Measurements from ENCODE around the gene ABCB11. TPM values are rescaled to one million over a fixed set of nuclear protein-coding genes. Genes with fewer than 3 reads are reported as not detected.
"Not testable (repeated sequence)": the region's sequence is repeated elsewhere in the genome, so short reads cannot be mapped to it uniquely, and the experiment has no call there.

Gene ABCB11
- total and polyA plus RNA-seq, 11 donors: 0.05 to 0.10 (median 0.09) TPM; not detected in 6

DNA sequence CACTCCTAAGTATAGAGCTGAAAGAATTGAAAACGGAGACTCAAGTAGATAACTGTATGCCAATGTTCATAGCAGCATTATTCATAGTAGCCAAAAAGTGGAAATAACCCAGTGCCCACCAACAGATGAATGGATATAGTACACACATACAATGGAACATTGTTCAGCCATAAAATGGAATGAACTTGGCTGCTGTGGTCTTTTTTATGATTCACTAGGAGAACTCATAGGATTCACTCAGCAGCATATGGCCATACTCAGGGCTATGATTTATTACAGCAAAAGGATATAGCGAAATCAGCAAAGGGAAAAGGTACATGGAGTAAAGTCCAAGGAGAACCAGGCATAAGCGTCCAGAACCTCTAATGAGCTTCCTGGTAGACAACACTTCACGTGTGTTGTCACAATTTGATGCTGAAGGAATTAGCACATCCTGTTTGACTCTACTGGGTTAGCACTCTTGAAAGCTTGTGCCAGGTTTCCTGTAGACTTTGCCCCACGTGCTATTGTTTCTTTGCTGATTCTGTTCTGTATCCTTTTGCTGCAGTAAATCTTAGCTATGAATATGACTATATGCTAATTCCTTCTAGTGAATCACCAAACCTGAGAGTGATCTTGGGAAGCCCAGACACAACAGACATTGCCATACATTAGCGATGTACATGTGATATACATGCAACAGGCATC lies 156.6 kb downstream of the ABCB11 start:
- Histone ChIP-seq H3K9me3 (no peaks in the 10 kb centered on the region), H3K27me3 (no peaks in the 10 kb centered on the region), H3K27ac (no peak overlapping the region), H3K4me3 (no peak overlapping the region), H3K4me1 (no peaks in the 10 kb centered on the region), H3K36me3 (no peaks in the 10 kb centered on the region)
- DNase-seq (no peak), ATAC-seq (no peak)
- intact Hi-C loops (cut with DNase I): no loop called here
- TF ChIP-seq, protein P1, sequence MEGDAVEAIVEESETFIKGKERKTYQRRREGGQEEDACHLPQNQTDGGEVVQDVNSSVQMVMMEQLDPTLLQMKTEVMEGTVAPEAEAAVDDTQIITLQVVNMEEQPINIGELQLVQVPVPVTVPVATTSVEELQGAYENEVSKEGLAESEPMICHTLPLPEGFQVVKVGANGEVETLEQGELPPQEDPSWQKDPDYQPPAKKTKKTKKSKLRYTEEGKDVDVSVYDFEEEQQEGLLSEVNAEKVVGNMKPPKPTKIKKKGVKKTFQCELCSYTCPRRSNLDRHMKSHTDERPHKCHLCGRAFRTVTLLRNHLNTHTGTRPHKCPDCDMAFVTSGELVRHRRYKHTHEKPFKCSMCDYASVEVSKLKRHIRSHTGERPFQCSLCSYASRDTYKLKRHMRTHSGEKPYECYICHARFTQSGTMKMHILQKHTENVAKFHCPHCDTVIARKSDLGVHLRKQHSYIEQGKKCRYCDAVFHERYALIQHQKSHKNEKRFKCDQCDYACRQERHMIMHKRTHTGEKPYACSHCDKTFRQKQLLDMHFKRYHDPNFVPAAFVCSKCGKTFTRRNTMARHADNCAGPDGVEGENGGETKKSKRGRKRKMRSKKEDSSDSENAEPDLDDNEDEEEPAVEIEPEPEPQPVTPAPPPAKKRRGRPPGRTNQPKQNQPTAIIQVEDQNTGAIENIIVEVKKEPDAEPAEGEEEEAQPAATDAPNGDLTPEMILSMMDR (IDR thresholded peaks at IDR 0.05): no peak
- TF ChIP-seq POLR2A (IDR thresholded peaks at IDR 0.05): no peak
- 83 to 88% (median 86%) methylated on average over 6 of the region's 6 CpGs for WGBS, 4 donors

DNA sequence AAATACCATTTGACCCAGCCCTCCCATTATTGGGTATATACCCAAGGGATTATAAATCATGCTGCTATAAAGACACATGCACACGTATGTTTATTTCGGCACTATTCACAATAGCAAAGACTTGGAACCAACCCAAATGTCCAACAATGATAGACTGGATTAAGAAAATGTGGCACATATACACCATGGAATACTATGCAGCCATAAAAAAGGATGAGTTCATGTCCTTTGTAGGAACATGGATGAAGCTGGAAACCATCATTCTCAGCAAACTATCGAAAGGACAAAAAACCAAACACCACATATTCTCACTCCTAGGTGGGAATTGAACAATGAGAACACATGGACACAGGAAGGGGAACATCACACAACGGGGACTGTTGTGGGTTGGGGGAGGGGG lies 160.3 kb downstream of the ABCB11 start:
- H3K4me3 ChIP-seq; ATAC-seq; H3K9me3 ChIP-seq; DNase-seq; intact Hi-C loops (cut with DNase I); H3K27me3 ChIP-seq; H3K27ac ChIP-seq; H3K36me3 ChIP-seq; H3K4me1 ChIP-seq: not testable (repeated sequence)
- WGBS, 4 donors: 96 to 100% (median 100%) methylated on average over 4 of the region's 4 CpGs

Other genes with a start within 250 kb of the ABCB11 start
- gene NOSTRIN, start 228.7 kb downstream of the ABCB11 start, total RNA-seq: 10 to 100 TPM in 5 of 9 donors, 1 to 10 TPM in 4; 8.2 to 19.1 (median 10.1) TPM
- gene NOSTRIN, start 228.7 kb downstream of the ABCB11 start, polyA plus RNA-seq: 10 to 100 TPM in 1 of 2 donors, 1 to 10 TPM in 1; 8.6 to 18.4 TPM
- gene SPC25, start 140.9 kb downstream of the ABCB11 start, total RNA-seq: 1 to 10 TPM in 2 of 9 donors, under 1 TPM in 3, not detected in 4; 0.40 to 3.8 (median 0.79) TPM
- gene SPC25, start 140.9 kb downstream of the ABCB11 start, polyA plus RNA-seq: under 1 TPM in 1 of 2 donors, not detected in 1; 0.14 TPM
- under 1 TPM in 2 of 9 donors, not detected in 7; 0.12 to 0.21 TPM for gene G6PC2, start 130.0 kb downstream of the ABCB11 start, total RNA-seq
- not detected for gene G6PC2, start 130.0 kb downstream of the ABCB11 start, polyA plus RNA-seq
- gene DHRS9, start 38.2 kb upstream of the ABCB11 start, total RNA-seq: 10 to 100 TPM in 1 of 9 donors, 1 to 10 TPM in 7, under 1 TPM in 1; 0.81 to 24.8 (median 1.9) TPM
- gene DHRS9, start 38.2 kb upstream of the ABCB11 start, polyA plus RNA-seq: 10 to 100 TPM in 1 of 2 donors, 1 to 10 TPM in 1; 1.7 to 30.9 TPM